ENCODE data around the gene AQP6.
A peak's percentile ranks its signal among the peaks of the same experiment; 100 is the strongest.

The AQP6 gene

GRCh38 chr12:49963976-49964815 is 8.6 kb upstream of the AQP6 start:
- TF ChIP-seq CTCF (IDR thresholded peaks at IDR 0.05) = no peak
- TF ChIP-seq ZFX (IDR thresholded peaks at IDR 0.05; ENCODE audit: borderline replicate concordance) = no peak
- H3K27ac ChIP-seq = no peak overlapping the region

GRCh38 chr12:49964849-49965624 is 7.7 kb upstream of the AQP6 start:
- TF ChIP-seq CTCF (IDR thresholded peaks at IDR 0.05) = no peak
- no peak for TF ChIP-seq ZFX (IDR thresholded peaks at IDR 0.05; ENCODE audit: borderline replicate concordance)
- no peak overlapping the region for H3K27ac ChIP-seq

GRCh38 chr12:49965836-49966235 is 6.9 kb upstream of the AQP6 start:
- no peak overlapping the region for H3K27ac ChIP-seq
- TF ChIP-seq CTCF (IDR thresholded peaks at IDR 0.05) = no peak
- no peak for TF ChIP-seq ZFX (IDR thresholded peaks at IDR 0.05; ENCODE audit: borderline replicate concordance)

GRCh38 chr12:49966511-49967041 is 6.2 kb upstream of the AQP6 start:
- H3K27ac ChIP-seq = no peak overlapping the region
- TF ChIP-seq CTCF (IDR thresholded peaks at IDR 0.05) (no peak), ZFX (IDR thresholded peaks at IDR 0.05; ENCODE audit: borderline replicate concordance) (no peak)

GRCh38 chr12:49967042-49967776 is 5.5 kb upstream of the AQP6 start:
- no peak overlapping the region for H3K27ac ChIP-seq
- TF ChIP-seq CTCF (IDR thresholded peaks at IDR 0.05) (peak; percentile 99), ZFX (IDR thresholded peaks at IDR 0.05; ENCODE audit: borderline replicate concordance) (no peak)

- TF ChIP-seq ZFX (IDR thresholded peaks at IDR 0.05; ENCODE audit: borderline replicate concordance) (no peak), CTCF (IDR thresholded peaks at IDR 0.05) (no peak)
- no peak overlapping the region for H3K27ac ChIP-seq
These were observed 4.9 kb upstream of the AQP6 start for GRCh38 chr12:49967777-49968250.
